ENCODE data around the gene CCDC160. TPM values are rescaled to one million over a fixed set of nuclear protein-coding genes. Genes with fewer than 3 reads are reported as not detected.
"Not testable (repeated sequence)": the region's sequence is repeated elsewhere in the genome, so short reads cannot be mapped to it uniquely, and the experiment has no call there.

Gene CCDC160
- total RNA-seq (0.13 TPM), polyA plus RNA-seq (ENCODE audit: insufficient read depth in 1 of 8, insufficient read length in 8 of 8, low replicate concordance in 1 of 8) (under 1 TPM; 0.15 to 0.45 (median 0.28) TPM)
- long read RNA-seq, donor 1: 0 reads
- long read RNA-seq, donor 2: 0 reads
- long read RNA-seq, donor 3: 0 reads
- long read RNA-seq, donor 4: 0 reads
- long read RNA-seq, donor 5: 0 reads
- long read RNA-seq, donor 6: 0 reads
- long read RNA-seq, donor 7: 0 reads
- long read RNA-seq, donor 8: 0 reads
- long read RNA-seq, donor 9: 0 reads
- long read RNA-seq, donor 10, partial matches to known transcripts: 0 of 1 reads
- long read RNA-seq, donor 10, other reads (novel, unspliced or antisense): 0 of 1 reads
- long read RNA-seq, donor 11: 0 reads

GRCh38 chrX:134236626-134237614, at the start of gene CCDC160:
TSS of gene CCDC160 (plus strand) at chrX:134237182. CDS start at chrX:134244801, 7,619 bp downstream.
- DNase-seq: peak; percentile 46
- Histone ChIP-seq H3K9me3 (replicated peaks; ENCODE audit: control insufficient read depth, low read depth, low read length) (no peaks in the 10 kb centered on the region), H3K36me3 (ENCODE audit: control insufficient read depth, insufficient read depth, low read length) (no peaks in the 10 kb centered on the region), H3K4me3 (ENCODE audit: low read length) (peak within 1 kb of the TSS; percentile 48), H3K27me3 (ENCODE audit: control insufficient read depth, insufficient read depth, low read length) (peaks cover 11% of the 10 kb centered on the region), H3K27ac (ENCODE audit: low read length) (no peak within 1 kb of the TSS), H3K4me1 (ENCODE audit: control insufficient read depth, insufficient read depth, low read length) (peaks cover 6% of the 10 kb centered on the region)
- WGBS (ENCODE audit: insufficient coverage): 32% methylated on average over 58 of the region's 70 CpGs

DNA sequence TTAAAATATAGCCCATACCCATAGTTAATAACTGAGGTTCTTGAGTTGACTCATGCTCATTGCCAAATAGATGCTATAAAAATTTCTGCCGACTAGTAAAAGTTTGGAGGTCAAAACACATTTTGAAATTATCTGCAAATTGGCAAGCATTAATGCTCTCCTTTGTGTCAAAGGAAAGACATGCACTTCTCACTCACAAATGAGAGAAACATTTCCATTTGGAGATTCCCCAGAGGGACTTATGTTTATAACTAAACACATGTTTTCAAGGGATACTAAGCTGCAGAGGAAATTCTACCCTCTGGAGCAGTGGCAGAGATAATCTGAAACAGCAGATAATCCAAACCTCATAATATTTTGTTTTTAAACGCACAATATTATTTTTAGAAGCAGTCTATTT, 45.7 kb upstream of the CCDC160 start:
- Histone ChIP-seq H3K27me3 (ENCODE audit: control insufficient read depth, insufficient read depth, low read length) (peaks cover 3% of the 10 kb centered on the region), H3K27ac (ENCODE audit: low read length) (no peak overlapping the region), H3K36me3 (ENCODE audit: control insufficient read depth, insufficient read depth, low read length) (no peaks in the 10 kb centered on the region), H3K9me3 (replicated peaks; ENCODE audit: control insufficient read depth, low read depth, low read length) (no peaks in the 10 kb centered on the region), H3K4me3 (ENCODE audit: low read length) (no peak overlapping the region), H3K4me1 (ENCODE audit: control insufficient read depth, insufficient read depth, low read length) (no peaks in the 10 kb centered on the region)
- no CpG with 5 or more reads among the region's 2 CpGs for WGBS (ENCODE audit: insufficient coverage)
- peak; percentile 66 for DNase-seq

GRCh38 chrX:134194915-134195314, 42.1 kb upstream of the CCDC160 start:
- 87% methylated on average over 3 of the region's 6 CpGs for whole genome bisulfite sequencing (ENCODE audit: insufficient coverage)
- Histone ChIP-seq H3K36me3 (ENCODE audit: control insufficient read depth, insufficient read depth, low read length) (no peaks in the 10 kb centered on the region), H3K27me3 (ENCODE audit: control insufficient read depth, insufficient read depth, low read length) (peaks cover 5% of the 10 kb centered on the region), H3K4me1 (ENCODE audit: control insufficient read depth, insufficient read depth, low read length) (no peaks in the 10 kb centered on the region), H3K27ac (ENCODE audit: low read length) (no peak overlapping the region), H3K4me3 (ENCODE audit: low read length) (no peak overlapping the region), H3K9me3 (replicated peaks; ENCODE audit: control insufficient read depth, low read depth, low read length) (no peaks in the 10 kb centered on the region)
- DNase-seq: no peak

- Histone ChIP-seq H3K4me1 (ENCODE audit: control insufficient read depth, insufficient read depth, low read length) (no peaks in the 10 kb centered on the region), H3K4me3 (ENCODE audit: low read length) (no peak overlapping the region), H3K36me3 (ENCODE audit: control insufficient read depth, insufficient read depth, low read length) (no peaks in the 10 kb centered on the region), H3K9me3 (replicated peaks; ENCODE audit: control insufficient read depth, low read depth, low read length) (no peaks in the 10 kb centered on the region), H3K27me3 (ENCODE audit: control insufficient read depth, insufficient read depth, low read length) (peaks cover 2% of the 10 kb centered on the region), H3K27ac (ENCODE audit: low read length) (no peak overlapping the region)
- DNase-seq: no peak
- no CpG with 5 or more reads among the region's 1 CpG for WGBS (ENCODE audit: insufficient coverage)
Measured at GRCh38 chrX:134202561-134202960, 34.4 kb upstream of the CCDC160 start.

GRCh38 chrX:134206221-134206620, 30.8 kb upstream of the CCDC160 start:
- Histone ChIP-seq H3K27me3 (ENCODE audit: control insufficient read depth, insufficient read depth, low read length) (peaks cover 2% of the 10 kb centered on the region), H3K36me3 (ENCODE audit: control insufficient read depth, insufficient read depth, low read length) (no peaks in the 10 kb centered on the region), H3K4me1 (ENCODE audit: control insufficient read depth, insufficient read depth, low read length) (no peaks in the 10 kb centered on the region), H3K27ac (ENCODE audit: low read length) (no peak overlapping the region), H3K9me3 (replicated peaks; ENCODE audit: control insufficient read depth, low read depth, low read length) (peaks cover 2% of the 10 kb centered on the region), H3K4me3 (ENCODE audit: low read length) (no peak overlapping the region)
- no peak for DNase-seq
- WGBS (ENCODE audit: insufficient coverage): 51% methylated on average over 3 of the region's 3 CpGs

DNA sequence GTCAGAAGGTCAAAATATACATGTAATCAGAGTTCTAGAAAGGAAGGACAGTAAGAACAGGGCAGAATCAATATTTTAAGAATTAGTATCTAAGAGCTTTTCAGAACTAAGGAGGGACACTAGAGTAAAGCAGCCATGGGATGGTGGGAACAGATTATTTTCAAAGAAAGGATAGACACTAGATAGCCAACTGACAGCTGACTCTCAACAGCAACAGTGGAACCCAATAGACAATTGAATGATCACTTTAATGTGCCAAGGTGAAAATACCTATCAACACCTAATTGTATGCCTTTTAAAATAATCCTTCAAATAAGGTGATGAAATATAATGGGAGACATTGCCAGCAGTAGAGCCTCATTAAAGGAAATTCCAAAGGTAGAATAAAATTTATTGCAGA, 26.5 kb upstream of the CCDC160 start:
- Histone ChIP-seq H3K27me3 (ENCODE audit: control insufficient read depth, insufficient read depth, low read length) (peaks cover 3% of the 10 kb centered on the region), H3K4me3 (ENCODE audit: low read length) (no peak overlapping the region), H3K36me3 (ENCODE audit: control insufficient read depth, insufficient read depth, low read length) (no peaks in the 10 kb centered on the region), H3K4me1 (ENCODE audit: control insufficient read depth, insufficient read depth, low read length) (no peaks in the 10 kb centered on the region), H3K27ac (ENCODE audit: low read length) (no peak overlapping the region), H3K9me3 (replicated peaks; ENCODE audit: control insufficient read depth, low read depth, low read length) (peaks cover 2% of the 10 kb centered on the region)
- no peak for DNase-seq

GRCh38 chrX:134235236-134235635, 1.7 kb upstream of the CCDC160 start:
- H3K27me3 ChIP-seq (ENCODE audit: control insufficient read depth, insufficient read depth, low read length): peaks cover 10% of the 10 kb centered on the region
- H3K27ac ChIP-seq (ENCODE audit: low read length): no peak overlapping the region
- H3K36me3 ChIP-seq (ENCODE audit: control insufficient read depth, insufficient read depth, low read length): no peaks in the 10 kb centered on the region
- no peak for DNase-seq
- peaks cover 6% of the 10 kb centered on the region for H3K4me1 ChIP-seq (ENCODE audit: control insufficient read depth, insufficient read depth, low read length)
- no CpG with 5 or more reads among the region's 4 CpGs for WGBS (ENCODE audit: insufficient coverage)
- H3K4me3 ChIP-seq (ENCODE audit: low read length): no peak overlapping the region
- H3K9me3 ChIP-seq (replicated peaks; ENCODE audit: control insufficient read depth, low read depth, low read length): no peaks in the 10 kb centered on the region

DNA sequence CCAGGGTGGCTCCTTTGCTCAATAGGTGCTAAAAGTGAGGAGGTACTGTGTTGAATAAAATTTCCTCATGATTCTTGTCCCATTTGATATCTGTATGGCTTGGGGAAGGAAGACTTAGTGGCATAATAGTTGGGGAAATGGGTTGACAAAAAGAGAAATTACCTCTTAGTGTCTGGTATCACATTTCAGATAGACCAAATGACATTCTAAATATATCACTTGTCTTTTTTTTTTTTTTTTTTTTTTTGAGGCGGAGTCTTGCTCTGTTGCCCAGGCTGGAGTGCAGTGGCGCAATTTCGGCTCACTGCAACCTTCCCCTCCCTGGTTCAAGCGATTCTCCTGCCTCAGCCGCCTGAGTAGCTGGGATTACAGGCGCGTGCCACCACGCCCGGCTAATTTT, 1.2 kb downstream of the CCDC160 start:
- H3K36me3 ChIP-seq (ENCODE audit: control insufficient read depth, insufficient read depth, low read length); H3K9me3 ChIP-seq (replicated peaks; ENCODE audit: control insufficient read depth, low read depth, low read length); H3K4me1 ChIP-seq (ENCODE audit: control insufficient read depth, insufficient read depth, low read length); H3K4me3 ChIP-seq (ENCODE audit: low read length); H3K27ac ChIP-seq (ENCODE audit: low read length); DNase-seq: not testable (repeated sequence)
- peaks cover 12% of the 10 kb centered on the region for H3K27me3 ChIP-seq (ENCODE audit: control insufficient read depth, insufficient read depth, low read length)
- 88% methylated on average over 6 of the region's 9 CpGs for WGBS (ENCODE audit: insufficient coverage)

- Histone ChIP-seq H3K4me1 (ENCODE audit: control insufficient read depth, insufficient read depth, low read length) (peaks cover 6% of the 10 kb centered on the region), H3K27ac (ENCODE audit: low read length) (no peak overlapping the region), H3K4me3 (ENCODE audit: low read length) (no peak overlapping the region), H3K36me3 (ENCODE audit: control insufficient read depth, insufficient read depth, low read length) (no peaks in the 10 kb centered on the region), H3K9me3 (replicated peaks; ENCODE audit: control insufficient read depth, low read depth, low read length) (no peaks in the 10 kb centered on the region), H3K27me3 (ENCODE audit: control insufficient read depth, insufficient read depth, low read length) (peaks cover 12% of the 10 kb centered on the region)
- no peak for DNase-seq
- no CpG with 5 or more reads among the region's 1 CpG for WGBS (ENCODE audit: insufficient coverage)
Measured at GRCh38 chrX:134239016-134239415, 2.0 kb downstream of the CCDC160 start.

GRCh38 chrX:134240209-134240608, 3.2 kb downstream of the CCDC160 start:
- H3K9me3 ChIP-seq (replicated peaks; ENCODE audit: control insufficient read depth, low read depth, low read length): no peaks in the 10 kb centered on the region
- H3K36me3 ChIP-seq (ENCODE audit: control insufficient read depth, insufficient read depth, low read length): no peaks in the 10 kb centered on the region
- H3K4me1 ChIP-seq (ENCODE audit: control insufficient read depth, insufficient read depth, low read length): peaks cover 6% of the 10 kb centered on the region
- H3K4me3 ChIP-seq (ENCODE audit: low read length): no peak overlapping the region
- peaks cover 12% of the 10 kb centered on the region for H3K27me3 ChIP-seq (ENCODE audit: control insufficient read depth, insufficient read depth, low read length)
- WGBS (ENCODE audit: insufficient coverage): no CpG with 5 or more reads among the region's 2 CpGs
- H3K27ac ChIP-seq (ENCODE audit: low read length): no peak overlapping the region
- no peak for DNase-seq
